HG03060 (cell line): ENCODE measurements around the gene ZP4.

ENCODE experiments used
- ATAC-seq: cut with Tn5 transposase; IDR thresholded peaks from one replicate; pipeline ENCODE4 v1.9.1; 2021; ENCODE audit warnings: low read depth, moderate number of reproducible peaks; ENCODE audit not compliant: unreplicated experiment

Gene ZP4

DNA sequence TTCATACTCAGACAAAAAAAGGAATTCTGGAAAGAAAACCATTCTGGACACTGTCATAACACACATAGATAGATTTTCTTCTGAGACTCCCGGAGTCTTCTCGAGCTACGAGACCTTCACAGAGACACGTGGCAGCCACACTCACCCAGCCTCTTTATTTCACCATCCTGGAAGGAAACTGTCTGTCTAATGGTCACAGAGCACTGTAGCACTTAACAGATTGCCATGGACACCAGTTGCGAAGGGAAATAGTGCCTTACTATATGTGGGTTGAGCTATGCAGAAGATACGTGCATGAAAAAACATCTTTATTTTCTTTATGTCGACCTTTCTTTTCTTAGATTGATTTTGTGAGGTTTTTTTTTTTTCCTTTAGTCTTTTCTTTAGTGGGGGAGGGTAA lies 57.9 kb downstream of the ZP4 start:
- ATAC-seq, result no peak
